ENCODE results near the gene RAB4B.
"Not testable (repeated sequence)": the region's sequence is repeated elsewhere in the genome, so short reads cannot be mapped to it uniquely, and the experiment has no call there.

RAB4B gene

DNA sequence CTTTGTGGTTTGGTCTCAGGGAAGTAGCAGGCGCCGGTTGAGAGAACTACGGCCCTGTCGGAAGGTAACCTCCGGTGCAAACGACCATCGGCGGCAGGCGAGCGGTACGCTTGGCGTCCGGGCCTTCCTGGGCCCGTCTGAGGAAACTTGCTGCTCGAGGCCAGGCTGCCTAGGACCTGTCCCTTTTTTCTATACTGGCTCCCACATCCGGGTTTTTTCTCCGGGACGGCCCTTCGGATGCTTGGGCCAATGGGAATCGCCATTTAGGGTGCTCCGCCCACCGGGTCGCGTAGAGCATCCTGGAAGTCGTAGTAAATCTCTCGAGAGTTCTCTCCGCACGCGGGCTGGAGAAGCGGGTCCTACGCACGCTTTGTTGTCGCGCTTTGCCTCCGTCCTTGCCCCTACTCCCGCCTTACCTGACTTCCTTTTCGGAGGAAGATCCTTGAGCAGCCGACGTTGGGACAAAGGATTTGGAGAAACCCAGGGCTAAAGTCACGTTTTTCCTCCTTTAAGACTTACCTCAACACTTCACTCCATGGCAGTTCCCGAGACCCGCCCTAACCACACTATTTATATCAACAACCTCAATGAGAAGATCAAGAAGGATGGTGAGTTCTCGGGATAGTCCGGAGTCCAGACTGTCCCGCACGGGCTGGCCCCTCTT lies 27.0 kb upstream of the RAB4B start, which contains the start of gene SNRPA:
Gene SNRPA, plus strand, starts transcription at position 330 of the 664 bp plus-strand sequence. Its CDS starts 206 bp downstream, at position 536.
- peak; percentile 98 for DNase-seq

DNA sequence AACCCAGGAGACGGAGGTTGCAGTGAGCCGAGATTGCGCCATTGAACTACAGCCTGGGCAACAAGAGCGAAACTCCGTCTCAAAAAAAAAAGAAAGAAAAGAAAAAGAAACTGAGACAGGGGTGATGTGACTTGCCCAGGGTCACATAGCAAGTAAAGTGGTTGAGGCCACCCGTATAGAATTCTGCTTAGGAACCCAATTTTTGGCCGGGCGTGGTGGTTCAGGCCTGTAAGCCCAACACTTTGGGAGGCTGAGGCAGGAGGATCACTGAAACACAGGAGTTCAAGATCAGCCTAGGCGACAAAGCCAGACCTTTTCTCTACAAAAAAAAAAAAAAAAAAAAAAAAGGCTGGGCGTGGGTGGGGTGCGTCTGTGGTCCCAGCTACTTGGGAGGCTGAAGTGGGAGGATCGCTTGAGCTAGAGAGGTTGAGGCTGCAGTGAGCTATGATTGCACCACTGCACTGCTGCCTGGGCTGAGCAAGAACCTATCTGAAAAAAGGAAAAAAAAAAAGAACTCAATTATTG lies 25.7 kb upstream of the RAB4B start:
- no peak for DNase-seq

DNA sequence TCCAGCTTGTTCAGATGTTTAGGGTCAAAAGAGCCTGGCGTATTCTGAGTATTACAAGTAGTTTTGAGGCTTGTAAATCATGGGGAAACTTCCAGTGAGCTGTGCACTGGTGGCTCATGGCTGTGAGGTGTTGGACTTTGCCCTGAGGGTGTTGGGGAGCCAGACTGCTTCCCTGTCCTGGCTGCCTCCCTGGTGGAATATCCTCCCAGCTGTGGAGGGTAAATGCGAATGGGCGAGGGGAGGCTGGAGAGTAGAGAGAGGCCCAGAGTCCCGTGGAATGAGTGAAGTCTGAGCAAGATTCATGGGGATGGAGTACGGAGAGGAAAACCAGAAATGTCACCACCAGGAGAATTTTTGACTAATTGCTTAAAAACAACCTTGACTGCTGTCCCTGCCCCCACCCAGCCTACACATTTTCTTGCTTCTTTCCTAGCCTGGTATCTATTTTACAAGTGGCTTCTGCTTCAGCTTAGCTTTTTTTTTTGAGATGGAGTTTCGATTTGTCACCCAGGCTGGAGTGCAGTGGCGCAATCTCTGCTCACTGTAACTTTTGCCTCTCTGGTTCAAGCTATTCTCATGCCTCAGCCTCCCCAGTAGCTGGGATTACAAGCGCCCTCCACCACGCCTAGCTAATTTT lies 23.3 kb upstream of the RAB4B start:
- peak; percentile 30 for DNase-seq

DNA sequence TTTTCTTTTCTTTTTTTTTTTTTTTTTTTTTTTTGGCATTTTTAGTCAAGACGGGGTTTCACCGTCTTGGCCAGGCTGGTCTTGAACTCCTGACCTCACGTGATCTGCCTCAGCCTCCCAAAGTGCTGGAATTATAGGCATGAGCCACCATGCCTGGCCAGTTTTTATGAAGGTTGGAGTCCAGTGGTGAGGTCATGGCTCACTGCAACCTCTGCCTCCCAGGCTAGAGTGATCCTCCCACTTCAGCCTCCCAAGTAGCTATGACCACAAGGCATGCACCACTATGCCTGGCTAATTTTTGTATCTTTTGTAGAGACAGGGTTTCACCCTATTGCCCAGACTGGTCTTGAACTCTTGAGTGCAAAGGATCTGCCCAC lies 22.8 kb upstream of the RAB4B start:
- DNase-seq = no peak

DNA sequence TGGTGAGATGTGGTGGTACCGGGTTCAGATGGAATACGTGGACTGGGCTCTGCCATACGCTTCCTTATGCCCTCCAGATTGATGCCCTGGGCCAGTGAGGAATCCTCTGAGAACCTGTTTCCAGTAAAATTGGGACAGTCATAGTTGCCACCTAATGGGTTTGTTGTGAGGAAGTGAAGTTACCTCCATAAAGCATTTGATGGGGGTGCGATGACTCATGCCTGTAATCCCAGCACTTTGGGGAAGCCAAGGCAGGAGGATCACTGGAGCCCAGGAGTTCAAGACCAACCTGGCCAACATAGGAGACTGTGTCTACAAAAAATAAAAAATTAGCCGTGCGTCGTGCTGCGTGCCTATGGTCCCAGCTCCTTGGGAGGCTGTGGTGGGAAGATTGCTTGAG lies 22.3 kb upstream of the RAB4B start:
- no peak for DNase-seq

DNA sequence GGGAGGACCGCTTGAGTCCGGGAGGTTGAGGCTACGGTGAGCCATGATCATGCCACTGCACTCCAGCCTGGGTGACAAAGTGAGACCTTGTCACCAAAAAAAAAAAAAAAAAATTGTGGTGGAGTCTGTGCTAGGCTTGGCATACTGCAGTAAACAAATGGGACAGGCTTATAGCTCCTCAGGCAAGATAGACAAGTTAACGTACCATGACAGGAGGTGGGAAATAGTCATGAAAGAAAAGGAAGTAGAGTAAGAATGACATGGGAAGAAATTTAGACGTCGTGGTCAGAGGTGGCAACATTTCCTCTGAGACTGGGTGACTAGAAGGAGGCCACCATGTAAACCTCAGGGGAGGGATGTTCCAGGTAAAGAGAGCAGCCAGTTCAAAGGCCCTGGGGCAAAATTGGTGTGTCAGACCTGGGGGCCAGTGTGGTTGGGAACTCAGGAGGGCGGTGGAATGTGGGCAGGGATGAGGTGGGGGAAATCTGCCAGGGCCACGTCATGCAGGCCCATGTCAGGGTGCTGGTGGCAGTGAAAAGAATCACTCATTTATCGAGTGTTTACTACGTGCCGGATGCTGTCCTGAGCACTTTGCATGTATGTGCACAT lies 21.4 kb upstream of the RAB4B start:
- no peak for DNase-seq

DNA sequence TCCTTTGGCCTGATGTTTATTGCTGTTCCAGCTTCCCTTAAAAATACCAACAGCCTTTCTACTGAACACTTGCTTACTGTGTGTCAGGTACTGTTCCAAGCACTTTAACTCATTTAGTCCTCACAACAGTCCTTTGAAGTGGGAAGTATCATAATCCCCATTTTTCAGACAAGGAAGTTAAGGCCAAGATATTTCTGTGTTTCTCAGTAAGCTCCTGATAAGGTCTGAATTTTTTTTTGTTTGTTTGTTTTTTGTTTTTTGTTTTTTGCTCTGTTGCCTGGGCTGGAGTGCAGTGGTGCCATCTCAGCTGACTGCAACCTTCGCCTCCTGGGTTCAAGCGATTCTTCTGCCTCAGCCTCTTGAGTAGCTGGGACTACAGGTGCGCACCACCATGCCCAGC lies 19.6 kb upstream of the RAB4B start:
- no peak for DNase-seq

DNA sequence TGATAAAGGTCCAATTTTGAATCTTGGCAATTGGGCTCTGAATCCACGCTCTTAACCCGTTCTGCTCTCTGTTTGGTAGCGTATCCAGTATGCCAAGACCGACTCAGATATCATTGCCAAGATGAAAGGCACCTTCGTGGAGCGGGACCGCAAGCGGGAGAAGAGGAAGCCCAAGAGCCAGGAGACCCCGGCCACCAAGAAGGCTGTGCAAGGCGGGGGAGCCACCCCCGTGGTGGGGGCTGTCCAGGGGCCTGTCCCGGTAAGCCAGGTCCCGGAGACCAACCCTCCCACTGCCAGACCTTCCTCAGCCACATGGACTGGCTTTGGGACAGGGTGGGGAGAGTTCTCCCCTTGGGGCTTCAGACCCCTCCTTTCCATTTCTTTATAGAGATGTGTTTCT lies 18.7 kb upstream of the RAB4B start:
- DNase-seq = no peak

DNA sequence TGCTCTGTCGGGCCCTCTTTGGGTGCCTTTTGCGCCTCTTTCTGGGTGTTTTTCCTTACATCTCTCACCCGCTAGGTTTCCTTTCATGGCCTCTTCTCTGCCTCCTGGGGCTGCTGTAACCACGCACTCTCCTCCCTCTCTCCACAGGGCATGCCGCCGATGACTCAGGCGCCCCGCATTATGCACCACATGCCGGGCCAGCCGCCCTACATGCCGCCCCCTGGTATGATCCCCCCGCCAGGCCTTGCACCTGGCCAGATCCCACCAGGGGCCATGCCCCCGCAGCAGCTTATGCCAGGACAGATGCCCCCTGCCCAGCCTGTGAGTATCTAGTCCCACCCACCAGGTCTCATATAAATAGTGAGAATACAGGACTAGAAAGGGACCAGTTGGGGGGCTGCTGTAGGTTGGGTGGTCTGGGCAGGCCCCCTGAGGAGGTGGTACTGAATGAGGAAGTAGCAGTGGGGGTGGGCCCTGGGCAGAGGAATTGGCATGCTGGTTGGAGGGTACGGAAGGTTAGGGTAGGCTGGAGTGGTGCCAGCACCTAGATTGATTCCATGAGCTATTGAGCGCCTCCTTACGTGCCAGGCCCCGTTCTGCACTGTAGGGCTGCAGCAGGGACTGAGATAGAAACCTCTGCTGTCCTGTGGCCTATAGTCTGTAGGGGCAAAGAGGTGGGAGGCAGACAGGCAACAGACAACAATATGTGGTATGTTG lies 15.1 kb upstream of the RAB4B start:
- no peak for DNase-seq

DNA sequence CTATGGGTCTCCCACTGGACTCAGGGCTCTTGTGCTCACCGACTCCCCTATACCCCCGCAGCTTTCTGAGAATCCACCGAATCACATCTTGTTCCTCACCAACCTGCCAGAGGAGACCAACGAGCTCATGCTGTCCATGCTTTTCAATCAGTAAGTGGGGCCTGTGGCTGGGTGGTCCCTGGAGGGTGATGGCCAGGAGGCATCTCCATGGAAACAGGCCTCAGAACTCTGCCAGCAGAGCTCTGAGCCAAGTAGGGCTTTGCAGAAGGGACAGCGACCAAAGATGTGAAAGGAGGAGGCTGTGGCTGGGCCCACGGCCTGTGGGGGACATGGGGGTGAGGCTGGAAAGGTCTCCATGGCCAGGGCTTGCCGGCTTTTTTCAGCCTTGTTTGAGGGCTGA lies 14.5 kb upstream of the RAB4B start:
- DNase-seq = no peak

DNA sequence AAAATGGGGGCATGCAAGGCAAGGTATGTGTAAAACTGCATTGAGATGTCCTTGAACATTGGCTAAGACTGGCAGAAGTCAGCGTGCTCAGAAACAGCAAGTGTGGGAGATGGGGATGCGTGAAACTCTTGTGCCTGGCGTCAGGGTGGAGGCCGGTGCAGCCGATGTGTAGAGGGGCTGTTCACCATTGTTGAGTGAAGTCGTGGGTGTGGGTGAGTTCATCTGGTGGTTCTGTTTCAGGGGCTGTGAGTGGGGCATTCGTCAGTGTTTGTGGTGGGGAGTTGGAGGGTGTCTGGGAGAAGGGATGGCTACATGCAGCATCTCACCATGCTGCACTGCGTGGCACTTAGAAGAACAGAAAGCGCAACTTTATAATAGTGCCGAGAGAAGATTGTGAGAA lies 14.1 kb upstream of the RAB4B start:
- DNase-seq = no peak

DNA sequence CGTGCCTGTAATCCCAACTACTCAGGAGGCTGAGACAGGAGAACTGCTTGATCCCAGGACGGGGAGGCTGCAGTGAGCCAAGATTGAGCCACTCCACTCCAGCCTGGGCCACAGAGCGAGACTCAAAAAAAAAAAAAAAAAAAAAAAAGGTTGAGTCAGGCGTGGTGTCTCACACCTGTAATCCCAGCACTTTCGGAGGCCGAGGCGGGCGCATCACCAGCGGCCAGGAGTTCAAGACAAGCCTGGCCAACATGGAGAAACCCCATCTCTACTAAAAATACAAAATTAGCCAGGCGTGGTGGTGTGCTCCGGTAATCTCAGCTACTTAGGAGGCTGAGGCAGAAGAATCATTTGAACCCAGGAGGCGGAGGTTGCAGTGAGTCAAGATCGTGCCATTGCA lies 11.7 kb upstream of the RAB4B start:
- DNase-seq = not testable (repeated sequence)

DNA sequence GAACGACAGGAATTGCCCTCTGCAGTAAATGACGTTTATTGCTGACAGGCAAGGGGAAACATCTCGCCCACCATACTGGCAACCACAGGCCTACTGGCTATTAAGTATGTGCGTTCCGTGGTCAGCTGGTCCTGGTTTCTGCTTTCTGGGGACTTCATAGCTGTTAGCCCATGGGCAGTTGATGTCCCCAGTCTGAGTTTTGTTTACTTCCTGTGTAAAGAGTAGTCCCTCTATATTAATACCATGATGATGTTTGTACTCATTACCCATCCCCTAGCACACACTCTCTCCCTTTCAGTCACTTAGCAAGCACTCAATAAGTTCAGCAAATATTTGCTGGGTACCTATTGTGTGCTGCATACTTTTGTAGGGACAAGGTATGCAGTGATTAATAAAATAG lies 9.2 kb upstream of the RAB4B start:
- DNase-seq = no peak

DNA sequence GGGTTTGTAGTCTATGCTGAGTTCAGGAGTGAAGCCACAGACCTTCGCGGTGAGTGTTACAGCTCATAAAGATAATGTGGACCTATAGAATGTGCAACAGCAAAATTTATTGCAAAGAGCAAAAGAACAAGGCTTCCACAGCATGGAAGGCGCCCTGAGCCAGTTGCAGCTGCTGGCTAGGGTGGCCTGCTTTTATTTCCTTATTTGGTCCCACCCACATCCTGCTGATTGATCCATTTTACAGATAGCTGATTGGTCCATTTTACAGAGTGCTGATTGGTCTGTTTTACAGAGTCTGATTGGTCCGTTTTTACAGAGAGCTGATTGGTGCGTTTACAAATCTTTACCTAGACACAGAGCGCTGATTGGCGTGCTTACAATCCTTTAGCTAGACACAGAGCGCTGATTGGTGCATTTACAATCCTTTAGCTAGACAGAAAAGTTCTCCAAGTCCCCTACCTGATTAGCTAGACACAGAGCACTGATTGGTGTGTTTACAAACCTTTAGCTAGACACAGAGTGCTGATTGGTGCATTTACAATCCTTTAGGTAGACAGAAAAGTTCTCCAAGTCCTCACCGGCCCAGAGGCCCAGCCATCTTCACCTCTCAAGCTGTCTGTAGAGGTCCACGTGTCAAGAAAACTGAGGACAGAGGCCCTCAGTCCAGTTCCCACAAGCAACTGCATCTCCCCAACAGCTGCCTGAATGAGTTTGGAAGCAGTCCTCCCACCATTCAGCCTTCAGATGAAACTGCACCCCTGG lies 6.8 kb upstream of the RAB4B start:
- not testable (repeated sequence) for DNase-seq

DNA sequence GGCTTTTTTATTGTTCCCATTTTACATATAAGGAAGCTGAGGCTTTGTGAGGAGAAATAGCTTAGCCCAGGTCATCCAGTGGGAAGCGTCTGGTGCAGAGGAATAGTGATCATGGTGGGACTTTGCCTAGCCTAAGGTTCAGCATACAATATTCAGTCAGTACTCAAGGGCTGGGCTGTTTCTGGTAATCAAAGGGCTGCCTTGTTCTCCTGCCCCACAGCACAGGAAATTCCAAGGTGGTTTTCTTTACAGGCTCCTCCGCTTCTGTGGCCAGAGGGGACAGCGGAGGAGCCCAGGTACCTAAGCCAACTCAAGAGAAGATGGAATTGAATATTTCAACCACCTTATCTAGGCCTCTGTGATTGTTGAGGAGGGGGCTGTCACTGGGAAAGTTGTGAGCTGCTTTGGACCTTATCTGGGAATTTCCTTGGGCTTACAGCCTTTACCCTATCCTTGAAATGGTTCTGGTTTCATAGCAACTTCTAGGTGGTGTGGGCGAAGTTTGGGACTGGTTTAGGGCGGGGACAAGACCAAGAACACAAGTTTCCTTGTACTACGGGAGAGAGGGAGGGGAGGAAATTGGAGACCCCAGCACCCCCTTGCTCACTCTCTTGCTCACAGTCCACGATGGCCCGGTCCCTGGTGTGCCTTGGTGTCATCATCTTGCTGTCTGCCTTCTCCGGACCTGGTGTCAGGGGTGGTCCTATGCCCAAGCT lies 3.0 kb upstream of the RAB4B start, which contains the start of gene MIA:
Gene MIA, plus strand, starts transcription at position 606 of the 716 bp plus-strand sequence. Its CDS starts 22 bp downstream, at position 628.
- DNase-seq = no peak

DNA sequence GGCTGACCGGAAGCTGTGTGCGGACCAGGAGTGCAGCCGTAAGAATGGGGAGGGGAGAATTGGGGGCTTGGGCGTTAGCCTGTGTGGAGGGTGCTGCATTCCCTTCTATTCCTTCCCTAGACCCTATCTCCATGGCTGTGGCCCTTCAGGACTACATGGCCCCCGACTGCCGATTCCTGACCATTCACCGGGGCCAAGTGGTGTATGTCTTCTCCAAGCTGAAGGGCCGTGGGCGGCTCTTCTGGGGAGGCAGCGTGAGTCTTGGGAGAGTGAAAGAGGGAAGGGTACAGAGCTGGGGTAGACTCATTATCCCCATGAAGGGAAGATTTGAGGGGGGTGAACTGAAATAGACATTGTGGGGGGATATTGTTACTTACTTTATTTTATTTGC lies 2.4 kb upstream of the RAB4B start:
- DNase-seq = no peak

DNA sequence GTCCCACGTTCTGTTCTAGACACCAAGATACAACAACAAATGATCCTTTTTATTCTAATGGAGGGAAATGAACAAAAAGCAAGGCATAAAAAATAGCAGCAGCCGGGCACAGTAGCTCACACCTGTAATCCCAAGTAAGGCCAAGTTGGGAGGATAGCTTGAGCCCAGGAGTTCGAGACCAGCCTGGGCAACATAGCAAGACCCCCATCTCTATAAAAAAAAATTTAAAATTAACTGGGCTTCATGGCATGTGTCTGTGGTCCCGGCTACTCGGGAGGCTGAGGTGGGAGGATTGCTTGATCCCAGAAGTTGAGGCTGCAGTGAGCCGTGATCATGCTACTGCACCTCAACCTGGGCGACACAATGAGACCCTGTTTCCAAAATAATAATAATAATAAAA lies 1.7 kb upstream of the RAB4B start:
- DNase-seq = no peak

DNA sequence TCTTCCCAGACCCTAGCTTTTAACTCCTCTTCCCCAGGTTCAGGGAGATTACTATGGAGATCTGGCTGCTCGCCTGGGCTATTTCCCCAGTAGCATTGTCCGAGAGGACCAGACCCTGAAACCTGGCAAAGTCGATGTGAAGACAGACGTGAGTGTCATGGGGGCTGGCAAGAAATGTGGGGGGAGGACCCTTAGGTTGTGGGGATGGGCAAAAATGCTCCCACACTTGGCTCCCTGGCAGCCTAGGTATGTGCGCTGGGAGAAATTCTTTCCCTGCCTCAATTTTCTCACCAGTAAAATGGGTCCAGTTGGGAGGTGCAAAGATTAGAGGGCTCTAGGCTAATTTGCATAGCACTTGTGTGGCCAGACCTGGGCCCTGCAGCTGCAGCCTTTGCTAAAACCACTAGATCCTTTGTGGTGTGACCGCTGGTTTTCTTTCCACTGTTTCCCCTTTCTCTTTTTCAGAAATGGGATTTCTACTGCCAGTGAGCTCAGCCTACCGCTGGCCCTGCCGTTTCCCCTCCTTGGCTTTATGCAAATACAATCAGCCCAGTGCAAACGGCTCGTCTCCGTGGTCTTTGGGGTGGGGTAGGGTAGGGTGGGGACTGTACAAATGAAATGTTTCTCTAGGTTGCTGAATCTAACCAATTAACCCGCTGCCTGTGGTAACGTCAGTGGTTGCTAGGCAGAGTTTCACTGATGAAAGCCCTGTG lies 959 bp upstream of the RAB4B start:
- DNase-seq = peak; percentile 90

DNA sequence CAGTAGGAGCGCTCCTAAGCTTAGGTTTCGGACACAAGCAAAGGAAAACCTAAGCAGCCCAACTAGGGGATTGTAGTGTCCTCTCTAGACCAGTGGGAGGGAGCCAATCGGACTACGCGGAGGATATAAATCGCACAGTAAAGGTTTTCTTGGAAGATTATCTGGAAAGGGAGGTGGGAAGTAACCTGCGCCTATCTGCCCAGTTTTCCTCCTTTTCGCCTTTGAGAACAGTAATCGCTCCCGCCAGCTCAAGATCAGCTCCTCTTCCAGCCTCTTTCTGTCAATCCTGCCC lies 456 bp upstream of the RAB4B start:
- DNase-seq = no peak

DNA sequence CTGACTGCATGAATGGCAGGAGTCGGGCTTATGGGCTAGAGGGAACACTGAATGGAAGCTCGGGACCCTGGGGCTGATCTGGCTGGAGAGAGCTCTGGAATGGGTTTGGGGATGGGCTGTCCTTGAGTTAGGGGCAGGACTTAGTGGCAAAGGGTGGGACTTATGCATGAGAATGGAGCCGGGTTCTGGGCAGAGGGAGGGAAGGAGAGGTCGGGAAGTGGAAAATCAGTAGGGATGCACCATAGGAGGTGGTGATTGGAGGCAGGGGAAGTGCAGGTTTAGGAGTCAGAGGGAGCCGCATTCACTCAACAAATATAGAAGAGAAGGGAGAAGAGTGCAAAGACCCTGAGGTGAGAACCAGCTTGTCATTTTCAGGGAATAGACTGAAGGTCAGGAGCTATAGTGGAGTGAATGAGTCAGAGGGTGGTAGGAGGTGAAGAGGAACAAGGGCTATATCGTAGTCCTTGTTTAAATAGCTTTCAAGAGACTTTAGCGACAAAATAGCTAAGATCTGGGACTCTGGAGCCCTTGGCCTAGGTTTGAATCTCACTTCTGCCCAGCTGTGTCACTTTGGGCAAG lies 748 bp downstream of the RAB4B start:
- DNase-seq = no peak

DNA sequence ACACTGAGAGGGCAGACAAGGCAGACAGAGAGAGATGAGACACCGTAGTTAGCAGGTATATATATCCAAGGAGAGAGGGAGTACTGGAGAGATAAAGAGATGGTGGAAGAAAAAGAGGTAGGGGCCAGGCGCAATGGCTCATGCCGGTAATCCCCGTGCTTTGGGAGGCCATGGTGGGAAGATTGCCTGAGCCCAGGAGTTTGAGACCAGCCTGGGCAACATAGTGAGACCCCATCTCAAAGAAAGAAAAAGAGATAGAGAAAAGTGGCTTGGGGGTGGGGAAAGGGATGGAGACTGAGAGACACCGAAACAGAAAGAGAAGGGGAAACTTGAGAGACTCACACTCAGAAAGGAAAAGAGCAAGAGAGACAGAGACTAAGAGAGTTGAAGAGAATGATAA lies 2.5 kb downstream of the RAB4B start:
- DNase-seq = no peak

All from fibroblast of skin of right quadriceps (primary cell).